ENCODE data around the gene RAPSN.

- TF ChIP-seq EP300 (IDR thresholded peaks at IDR 0.05; ENCODE audit: low read depth) (no peak), POLR2A (IDR thresholded peaks at IDR 0.05) (no peak), CTCF (IDR thresholded peaks at IDR 0.05) (no peak), POLR2AphosphoS5 (IDR thresholded peaks at IDR 0.05) (no peak)
Measured at GRCh38 chr11:47483457-47483856, 34.5 kb upstream of the RAPSN start.

Measured in transverse colon (tissue), 4 donors.